ENCODE data around the gene KAZN. TPM values are rescaled to one million over a fixed set of nuclear protein-coding genes. Genes with fewer than 3 reads are reported as not detected.

KAZN gene
- polyA plus RNA-seq, 1 experiment: 5.5 TPM

DNA sequence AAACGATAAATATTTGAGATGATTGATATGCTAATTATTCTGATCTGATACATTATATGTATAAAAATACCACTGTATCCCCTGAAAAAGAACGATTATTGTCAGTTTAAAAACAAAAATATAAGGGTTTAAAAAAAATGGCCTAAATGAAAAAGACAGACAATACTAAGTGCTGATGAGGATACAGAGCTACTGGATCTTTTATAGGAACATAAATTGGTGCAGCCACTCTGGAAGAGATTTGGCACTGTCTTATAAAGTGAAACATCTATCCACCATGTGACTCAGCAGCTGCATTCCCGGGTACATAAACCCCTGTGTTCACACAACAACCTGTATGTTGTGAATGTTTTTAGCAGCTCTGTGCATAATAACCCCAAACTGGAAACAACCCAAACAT lies 44.2 kb downstream of the KAZN start:
- H3K27me3 ChIP-seq (ENCODE audit: control insufficient read depth, insufficient read depth, low read length): no peaks in the 10 kb centered on the region
- H3K36me3 ChIP-seq (ENCODE audit: control insufficient read depth, insufficient read depth, low read length): no peaks in the 10 kb centered on the region
- ChIA-PET POLR2A (no interaction called here), CTCF (interaction anchor here (1.3 kb wide), 1 partner anchor 42 kb away, joined by 4 read pairs; no protein-coding TSS in a partner anchor)
- no peak for DNase-seq (ENCODE audit: low read depth)
- TF ChIP-seq, protein P1, sequence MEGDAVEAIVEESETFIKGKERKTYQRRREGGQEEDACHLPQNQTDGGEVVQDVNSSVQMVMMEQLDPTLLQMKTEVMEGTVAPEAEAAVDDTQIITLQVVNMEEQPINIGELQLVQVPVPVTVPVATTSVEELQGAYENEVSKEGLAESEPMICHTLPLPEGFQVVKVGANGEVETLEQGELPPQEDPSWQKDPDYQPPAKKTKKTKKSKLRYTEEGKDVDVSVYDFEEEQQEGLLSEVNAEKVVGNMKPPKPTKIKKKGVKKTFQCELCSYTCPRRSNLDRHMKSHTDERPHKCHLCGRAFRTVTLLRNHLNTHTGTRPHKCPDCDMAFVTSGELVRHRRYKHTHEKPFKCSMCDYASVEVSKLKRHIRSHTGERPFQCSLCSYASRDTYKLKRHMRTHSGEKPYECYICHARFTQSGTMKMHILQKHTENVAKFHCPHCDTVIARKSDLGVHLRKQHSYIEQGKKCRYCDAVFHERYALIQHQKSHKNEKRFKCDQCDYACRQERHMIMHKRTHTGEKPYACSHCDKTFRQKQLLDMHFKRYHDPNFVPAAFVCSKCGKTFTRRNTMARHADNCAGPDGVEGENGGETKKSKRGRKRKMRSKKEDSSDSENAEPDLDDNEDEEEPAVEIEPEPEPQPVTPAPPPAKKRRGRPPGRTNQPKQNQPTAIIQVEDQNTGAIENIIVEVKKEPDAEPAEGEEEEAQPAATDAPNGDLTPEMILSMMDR (IDR thresholded peaks at IDR 0.05; ENCODE audit: insufficient read depth, low read depth, low read length): no peak
- H3K4me3 ChIP-seq (ENCODE audit: low read depth, low read length): no peak overlapping the region

DNA sequence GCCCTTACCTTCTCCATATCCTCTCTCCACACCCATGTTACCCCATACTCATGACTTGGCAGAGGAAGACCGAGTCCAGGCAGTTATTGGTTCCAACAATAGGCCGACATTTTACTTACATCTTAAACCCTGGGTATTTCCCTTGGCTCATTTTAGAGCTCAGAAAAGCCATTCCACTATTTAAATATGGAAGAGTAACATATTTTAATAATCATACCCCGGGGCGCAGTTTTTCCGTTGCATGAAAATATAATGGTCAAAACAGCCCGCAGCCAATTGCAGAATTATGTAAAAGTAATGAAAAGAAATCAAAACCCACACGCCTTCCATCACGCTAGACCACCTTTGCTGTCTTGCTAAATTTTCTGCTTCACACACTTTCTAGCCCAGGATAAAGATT lies 48.5 kb downstream of the KAZN start:
- DNase-seq (ENCODE audit: low read depth): no peak
- Histone ChIP-seq H3K36me3 (ENCODE audit: control insufficient read depth, insufficient read depth, low read length) (no peaks in the 10 kb centered on the region), H3K27me3 (ENCODE audit: control insufficient read depth, insufficient read depth, low read length) (no peaks in the 10 kb centered on the region), H3K4me3 (ENCODE audit: low read depth, low read length) (no peak overlapping the region)
- ChIA-PET POLR2A (no interaction called here), CTCF (interaction anchor here (0.6 kb wide), 1 partner anchor 549 kb away, joined by 5 read pairs; no protein-coding TSS in a partner anchor)
- TF ChIP-seq, protein P1 (IDR thresholded peaks at IDR 0.05; ENCODE audit: insufficient read depth, low read depth, low read length): no peak

DNA sequence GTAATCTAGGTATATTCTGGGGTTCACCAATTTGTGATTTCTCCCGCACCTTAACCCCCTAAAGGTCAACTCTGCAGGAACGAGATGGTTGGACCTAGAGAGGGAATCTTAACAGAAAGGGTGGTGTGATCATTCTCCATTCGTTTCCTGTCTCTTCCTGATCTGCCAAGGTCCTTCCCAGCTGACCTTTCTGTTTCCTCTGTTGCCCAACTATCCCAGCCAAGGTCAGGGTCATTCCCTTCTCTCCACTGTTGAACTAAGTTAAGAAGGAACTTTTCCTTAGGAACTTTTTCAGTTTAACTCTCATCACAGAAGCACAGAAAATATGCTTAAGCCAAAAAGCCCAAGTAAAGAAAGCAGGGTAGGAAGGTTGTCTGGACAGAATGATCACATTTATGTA lies 49.3 kb downstream of the KAZN start:
- no peak for DNase-seq (ENCODE audit: low read depth)
- Histone ChIP-seq H3K36me3 (ENCODE audit: control insufficient read depth, insufficient read depth, low read length) (no peaks in the 10 kb centered on the region), H3K4me3 (ENCODE audit: low read depth, low read length) (no peak overlapping the region), H3K27me3 (ENCODE audit: control insufficient read depth, insufficient read depth, low read length) (no peaks in the 10 kb centered on the region)
- CTCF ChIA-PET: no interaction called here
- POLR2A ChIA-PET: no interaction called here
- TF ChIP-seq, protein P1 (IDR thresholded peaks at IDR 0.05; ENCODE audit: insufficient read depth, low read depth, low read length): no peak

DNA sequence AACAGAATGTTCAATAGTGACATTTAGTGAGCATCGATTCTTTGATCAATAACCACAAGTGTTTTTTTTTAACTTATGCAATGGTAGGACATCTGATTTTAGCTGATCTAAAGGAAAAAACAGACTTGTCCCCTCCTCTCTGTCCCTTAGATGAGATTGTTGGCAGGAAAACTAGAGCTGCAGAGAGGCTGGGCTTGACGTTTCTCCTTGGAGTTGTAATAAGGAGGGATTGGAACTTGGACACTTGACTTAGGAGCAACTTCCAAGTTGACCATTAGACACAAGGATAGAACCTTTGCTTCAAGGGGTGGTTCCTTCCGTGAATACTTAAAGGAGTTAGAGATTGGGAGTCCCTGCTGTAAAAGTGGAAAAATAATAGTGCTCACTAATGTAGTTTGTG lies 49.9 kb downstream of the KAZN start:
- no peak overlapping the region for H3K4me3 ChIP-seq (ENCODE audit: low read depth, low read length)
- ChIA-PET CTCF (interaction anchor here (0.6 to 1.5 kb wide), 2 partner anchors 36 to 58 kb away, joined by 3 to 4 read pairs; no protein-coding TSS in a partner anchor), POLR2A (no interaction called here)

DNA sequence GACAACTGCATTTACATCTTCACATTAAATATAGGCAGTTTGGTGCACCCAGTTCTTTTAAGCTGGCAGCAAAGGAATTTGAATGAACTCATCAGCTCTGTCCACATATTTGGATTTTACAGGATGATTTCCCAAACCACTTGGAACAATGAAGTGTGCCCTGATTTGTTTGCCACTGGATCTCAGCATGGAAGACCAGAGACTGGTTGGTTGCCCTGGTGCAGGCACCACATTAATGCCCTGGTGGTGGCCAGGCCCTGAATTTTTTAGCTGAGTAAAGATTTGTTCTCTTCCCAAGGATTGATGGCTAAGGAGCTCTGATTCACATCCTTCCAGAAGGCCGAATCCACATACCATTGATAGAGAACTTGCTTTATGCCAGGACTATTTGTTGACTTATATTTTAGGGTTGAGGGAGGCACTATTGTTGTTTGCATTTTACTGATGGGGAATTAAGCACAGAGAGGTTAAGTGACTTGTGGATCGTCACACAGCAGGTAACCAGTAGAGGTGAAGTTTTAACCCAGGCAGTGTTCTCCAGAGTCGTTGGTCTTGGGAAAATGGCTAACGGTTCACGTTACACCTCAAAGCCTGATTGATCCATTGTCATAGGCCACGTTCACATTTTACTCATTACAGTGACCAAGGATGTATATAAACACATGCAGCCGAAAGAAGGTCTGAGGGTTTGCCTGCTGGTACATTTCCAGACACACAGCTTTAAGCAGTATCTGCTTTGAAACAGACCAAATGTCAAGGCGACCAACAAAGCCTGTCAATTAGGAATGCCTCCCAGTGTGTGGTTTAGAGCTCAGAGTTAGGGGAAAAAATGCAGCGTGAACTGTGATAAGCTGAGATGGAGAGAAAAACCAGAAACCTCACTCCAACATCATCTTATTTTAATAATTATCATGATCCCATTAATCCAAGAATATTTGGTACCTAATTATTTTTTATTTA lies 50.7 kb downstream of the KAZN start:
- no peak for DNase-seq (ENCODE audit: low read depth)
- POLR2A ChIA-PET: no interaction called here

More for the DNA sequence above, 49.9 kb downstream of the KAZN start:
- Histone ChIP-seq H3K27me3 (ENCODE audit: control insufficient read depth, insufficient read depth, low read length) (no peaks in the 10 kb centered on the region), H3K36me3 (ENCODE audit: control insufficient read depth, insufficient read depth, low read length) (no peaks in the 10 kb centered on the region)
- TF ChIP-seq, protein P1 (IDR thresholded peaks at IDR 0.05; ENCODE audit: insufficient read depth, low read depth, low read length): no peak
- DNase-seq (ENCODE audit: low read depth): no peak

More for the DNA sequence above, 50.7 kb downstream of the KAZN start:
- H3K4me3 ChIP-seq (ENCODE audit: low read depth, low read length): no peak overlapping the region
- CTCF ChIA-PET: interaction anchor here (0.6 to 1.5 kb wide), 2 partner anchors 37 to 59 kb away, joined by 3 to 4 read pairs; no protein-coding TSS in a partner anchor
- TF ChIP-seq, protein P1 (IDR thresholded peaks at IDR 0.05; ENCODE audit: insufficient read depth, low read depth, low read length): no peak
- H3K27me3 ChIP-seq (ENCODE audit: control insufficient read depth, insufficient read depth, low read length): no peaks in the 10 kb centered on the region
- no peaks in the 10 kb centered on the region for H3K36me3 ChIP-seq (ENCODE audit: control insufficient read depth, insufficient read depth, low read length)

Measured in BJ (cell line).